WI38 (cell line): ENCODE data around the gene AJM1.
"Not testable (repeated sequence)": the region's sequence is repeated elsewhere in the genome, so short reads cannot be mapped to it uniquely, and the experiment has no call there.

ENCODE experiments used
- H3K4me3 ChIP-seq: 2 replicates; pipeline ENCODE4 v1.5.1; 2011; ENCODE audit warnings: low read depth, mild to moderate bottlenecking, control low read depth, low read length
- TF ChIP-seq, protein P1 (sequence below): IDR thresholded peaks from 2 replicates; pipeline ENCODE4 v1.5.1; 2012; ENCODE audit warnings: low read depth, mild to moderate bottlenecking, control low read depth, low read length

The AJM1 gene

DNA sequence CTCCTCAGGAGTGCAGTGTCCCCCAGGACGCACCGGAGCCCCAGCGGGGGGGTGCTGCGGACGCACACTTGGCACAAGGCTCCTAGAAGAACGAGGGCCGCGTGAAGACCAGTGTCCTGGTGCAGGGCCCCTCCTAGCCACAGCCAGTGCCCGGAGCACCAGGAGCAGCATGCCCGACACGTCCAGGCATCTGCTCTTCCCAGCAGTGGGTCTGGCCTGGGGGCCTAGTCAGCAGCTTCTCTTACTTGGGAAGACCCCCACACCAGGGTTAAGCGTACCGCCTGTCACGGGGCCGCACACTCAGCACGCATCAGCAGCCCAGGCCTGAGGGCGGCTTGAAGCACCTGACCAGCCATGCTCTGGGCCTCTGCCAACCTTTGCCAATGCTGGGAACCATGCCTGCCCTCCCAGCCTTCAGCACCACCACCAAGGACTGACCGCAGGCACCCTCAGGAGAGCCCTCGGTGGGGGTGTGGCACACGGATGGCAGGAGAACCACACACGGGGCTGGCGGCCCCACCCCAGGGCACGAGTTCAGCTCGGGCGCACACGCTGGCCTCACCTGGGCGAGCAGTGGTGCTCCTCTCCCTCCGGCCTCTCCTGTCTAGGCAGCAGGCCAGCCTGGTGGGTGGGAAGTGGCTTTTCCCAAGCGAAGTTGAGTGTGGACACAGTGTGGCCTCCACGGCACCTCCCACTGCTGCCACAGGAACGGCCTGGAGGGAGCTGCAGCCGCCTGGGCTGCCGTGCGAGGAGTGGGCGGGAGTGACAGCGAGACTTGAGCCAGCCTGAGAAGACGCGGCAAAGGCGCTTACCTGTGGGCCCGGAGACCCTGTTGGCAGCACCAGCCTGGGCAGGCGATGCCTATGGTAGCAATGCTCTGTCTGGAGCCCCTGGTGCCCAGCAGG lies 12.0 kb upstream of the AJM1 start:
- TF ChIP-seq, protein P1, sequence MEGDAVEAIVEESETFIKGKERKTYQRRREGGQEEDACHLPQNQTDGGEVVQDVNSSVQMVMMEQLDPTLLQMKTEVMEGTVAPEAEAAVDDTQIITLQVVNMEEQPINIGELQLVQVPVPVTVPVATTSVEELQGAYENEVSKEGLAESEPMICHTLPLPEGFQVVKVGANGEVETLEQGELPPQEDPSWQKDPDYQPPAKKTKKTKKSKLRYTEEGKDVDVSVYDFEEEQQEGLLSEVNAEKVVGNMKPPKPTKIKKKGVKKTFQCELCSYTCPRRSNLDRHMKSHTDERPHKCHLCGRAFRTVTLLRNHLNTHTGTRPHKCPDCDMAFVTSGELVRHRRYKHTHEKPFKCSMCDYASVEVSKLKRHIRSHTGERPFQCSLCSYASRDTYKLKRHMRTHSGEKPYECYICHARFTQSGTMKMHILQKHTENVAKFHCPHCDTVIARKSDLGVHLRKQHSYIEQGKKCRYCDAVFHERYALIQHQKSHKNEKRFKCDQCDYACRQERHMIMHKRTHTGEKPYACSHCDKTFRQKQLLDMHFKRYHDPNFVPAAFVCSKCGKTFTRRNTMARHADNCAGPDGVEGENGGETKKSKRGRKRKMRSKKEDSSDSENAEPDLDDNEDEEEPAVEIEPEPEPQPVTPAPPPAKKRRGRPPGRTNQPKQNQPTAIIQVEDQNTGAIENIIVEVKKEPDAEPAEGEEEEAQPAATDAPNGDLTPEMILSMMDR = no peak
- H3K4me3 ChIP-seq = no peak overlapping the region

DNA sequence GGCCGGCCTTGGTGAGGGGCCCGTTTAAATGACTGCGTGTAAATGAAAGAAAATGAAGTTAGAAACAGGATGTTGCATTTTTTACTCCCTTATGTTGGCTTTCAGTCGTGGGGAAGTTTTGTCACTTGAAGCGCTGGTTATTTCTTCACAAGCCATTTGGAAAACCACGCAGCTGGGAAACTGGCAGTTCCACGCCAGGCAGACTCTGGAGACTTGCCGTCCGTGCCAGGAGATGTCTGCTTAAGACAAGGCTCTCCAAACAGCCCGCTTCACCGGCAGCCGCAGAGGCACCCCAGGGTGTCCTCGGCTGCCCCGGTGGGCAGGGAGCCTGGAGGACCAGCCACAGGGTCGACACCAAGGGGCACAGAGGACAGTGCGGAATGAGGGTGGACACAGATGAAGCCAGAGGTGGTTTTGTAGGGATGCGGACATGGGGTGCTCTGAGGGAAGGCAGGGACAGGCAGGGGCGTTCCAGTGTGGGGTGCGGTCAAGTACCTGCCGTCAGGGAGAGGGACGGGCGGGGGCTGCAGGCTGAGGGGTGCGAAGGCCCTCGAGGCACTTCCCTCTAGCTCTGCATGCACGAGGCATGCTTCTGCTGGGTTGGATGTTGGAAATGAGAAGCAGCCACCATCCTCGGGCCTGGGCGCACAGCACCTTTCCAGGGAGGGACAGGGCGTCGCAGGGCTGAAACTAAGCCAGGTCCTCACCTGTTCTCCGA lies 11.1 kb upstream of the AJM1 start:
- TF ChIP-seq, protein P1 = no peak
- no peak overlapping the region for H3K4me3 ChIP-seq

DNA sequence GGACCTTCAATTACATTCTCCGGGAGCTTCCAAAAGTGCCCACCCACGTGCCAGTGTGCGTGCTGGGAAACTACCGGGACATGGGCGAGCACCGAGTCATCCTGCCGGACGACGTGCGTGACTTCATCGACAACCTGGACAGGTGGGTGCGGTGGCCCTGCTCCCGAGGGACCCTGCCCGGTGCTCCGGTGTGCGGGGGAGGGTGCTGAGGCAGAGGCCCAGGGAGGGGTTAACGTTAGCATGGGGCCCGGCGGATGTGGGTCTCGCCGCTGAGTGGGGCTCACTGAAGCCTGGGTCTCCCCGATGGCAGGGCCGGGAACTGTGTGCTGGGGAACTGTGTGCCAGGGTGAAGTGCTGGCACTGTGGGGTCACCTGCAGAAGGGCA lies 10.6 kb upstream of the AJM1 start:
- TF ChIP-seq, protein P1 = no peak
- no peak overlapping the region for H3K4me3 ChIP-seq

GRCh38 chr9:136832581-136832980 lies 9.7 kb upstream of the AJM1 start:
- no peak overlapping the region for H3K4me3 ChIP-seq
- TF ChIP-seq, protein P1 = no peak

DNA sequence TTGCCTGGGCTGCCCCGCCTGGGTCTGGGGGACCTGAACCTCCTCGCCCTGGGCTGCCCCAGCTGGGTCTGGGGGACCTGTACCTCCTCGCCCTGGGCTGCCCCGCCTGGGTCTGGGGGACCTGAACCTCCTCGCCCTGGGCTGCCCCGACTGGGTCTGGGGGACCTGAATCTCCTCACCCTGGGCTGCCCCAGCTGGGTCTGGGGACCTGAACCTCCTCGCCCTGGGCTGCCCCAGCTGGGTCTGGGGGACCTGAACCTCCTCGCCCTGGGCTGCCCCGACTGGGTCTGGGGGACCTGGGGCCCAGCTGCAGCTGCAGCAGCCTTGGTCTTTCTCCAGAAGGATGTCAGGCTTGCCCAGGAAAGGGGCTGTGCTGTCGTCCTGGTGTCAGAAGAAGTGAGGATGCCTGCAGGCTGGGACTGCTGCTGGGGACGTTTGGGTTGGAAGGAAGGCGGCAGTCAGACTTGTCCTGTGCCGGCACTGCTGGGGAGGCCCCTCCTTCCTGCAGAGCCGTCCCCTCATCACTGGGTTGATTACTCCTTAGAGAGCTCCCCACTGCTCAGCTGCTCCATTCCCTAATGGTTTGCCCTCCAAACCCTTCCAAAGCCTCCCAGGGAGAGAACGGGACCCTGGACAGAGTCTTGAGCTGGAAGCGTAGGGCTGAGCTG lies 8.8 kb upstream of the AJM1 start:
- H3K4me3 ChIP-seq = not testable (repeated sequence)

DNA sequence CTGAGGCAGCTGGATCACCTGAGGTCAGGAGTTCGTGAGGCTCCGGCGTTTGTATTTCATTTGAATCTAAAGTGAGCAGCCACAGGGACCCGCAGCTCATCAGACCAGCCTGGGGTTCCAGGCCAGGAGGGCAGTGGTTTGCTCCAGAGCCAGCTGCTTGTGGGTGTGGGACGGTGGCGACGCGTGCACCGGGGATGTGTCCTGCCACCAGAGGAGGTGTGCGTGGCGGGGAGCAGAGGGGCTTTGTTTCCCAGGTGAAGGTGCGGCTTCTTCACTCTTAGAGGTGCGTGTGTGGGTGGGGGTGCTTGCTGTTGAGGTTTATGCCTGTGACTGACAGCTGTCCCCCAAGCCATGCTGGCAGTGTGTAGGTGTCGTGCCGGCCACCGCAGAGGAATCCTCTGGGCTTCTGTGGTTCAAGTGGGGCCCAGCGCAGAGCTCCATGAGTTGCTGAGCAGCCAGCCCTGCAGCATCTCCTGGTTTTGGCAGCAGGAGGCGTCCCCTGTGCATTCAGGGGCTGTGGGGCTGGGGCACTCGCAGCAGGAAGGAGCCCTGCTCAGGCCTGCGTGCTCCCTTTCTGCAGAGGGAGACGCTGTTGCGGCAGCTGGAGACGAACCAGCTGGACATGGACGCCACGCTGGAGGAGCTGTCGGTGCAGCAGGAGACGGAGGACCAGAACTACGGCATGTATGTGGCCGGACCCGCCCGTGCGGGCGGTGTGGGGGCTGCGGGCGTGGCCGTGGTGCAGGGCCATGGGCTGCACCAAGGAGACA lies 6.9 kb upstream of the AJM1 start:
- H3K4me3 ChIP-seq = no peak overlapping the region
- TF ChIP-seq, protein P1 = no peak
